Gastrocnemius medialis (tissue), 4 donors: ENCODE measurements around the gene CORIN. TPM values are rescaled to one million over a fixed set of nuclear protein-coding genes. Genes with fewer than 3 reads are reported as not detected.

ENCODE experiments used
- ATAC-seq, 2 donors: fragments of 150-250 bp; one replicate each; pipeline ENCODE4 v1.9.1; 2016
- DNase-seq, 2 donors: peaks; one replicate each; pipeline ENCODE4 v3.0.0-alpha.2; 2019
- H3K27ac ChIP-seq, 4 donors: fragments of 200-600 bp; sonication (generic); 1 replicate in 1 of 4; 2 replicates in 3 of 4; pipeline ENCODE4 v1.5.1; 2016 to 2018; ENCODE audit warnings: mild to moderate bottlenecking in 2 of 4, moderate library complexity in 1 of 4
- H3K27me3 ChIP-seq, 3 donors: fragments of 200-600 bp; sonication (generic) in 2 of 3; 1 replicate in 1 of 3; 2 replicates in 2 of 3; pipeline versions ENCODE4 v1.5.1 to v1.6.0; 2016 to 2019; ENCODE audit warnings: mild to moderate bottlenecking in 1 of 3, moderate library complexity in 1 of 3
- H3K36me3 ChIP-seq, 2 donors: fragments of 200-600 bp; sonication (generic) in 1 of 2; one replicate each; pipeline ENCODE4 v1.5.1; 2017 to 2018
- H3K4me1 ChIP-seq, 2 donors: fragments of 200-600 bp; sonication (generic) in 1 of 2; one replicate each; pipeline ENCODE4 v1.5.1; 2016 to 2017; ENCODE audit warnings: mild to moderate bottlenecking in 2 of 2
- H3K4me3 ChIP-seq, 4 donors: fragments of 200-600 bp; sonication (generic) in 3 of 4; 1 replicate in 1 of 4; 2 replicates in 3 of 4; pipeline ENCODE4 v1.5.1; 2016 to 2019; ENCODE audit warnings: mild to moderate bottlenecking in 2 of 4
- H3K9me3 ChIP-seq, 3 donors: fragments of 200-600 bp; sonication (generic) in 2 of 3; 1 replicate in 1 of 3; 2 replicates in 2 of 3; pipeline ENCODE4 v1.5.1; 2016 to 2019
- CTCF ChIP-seq, 5 experiments: fragments of 450-650 bp in 3 of 5; fragments of 200-600 bp in 2 of 5; sonication (generic) in 2 of 5; IDR thresholded peaks in 4 of 5; conservative IDR thresholded peaks in 1 of 5; 1 replicate in 4 of 5; 2 replicates in 1 of 5; pipeline ENCODE4 v1.5.1; 2016 to 2019; ENCODE audit warnings: antibody characterized with exemption in 5 of 5, mild to moderate bottlenecking in 3 of 5, moderate library complexity in 3 of 5
- POLR2A ChIP-seq, 2 donors: fragments of 450-650 bp; IDR thresholded peaks; one replicate each; pipeline ENCODE4 v1.6.1; 2017; ENCODE audit warnings: antibody characterized with exemption in 2 of 2, mild to moderate bottlenecking in 2 of 2, moderate library complexity in 2 of 2
- in situ Hi-C, 4 donors: fragments of 200-750 bp; cut with MboI; loops; one replicate each; pipeline versions ENCODE4 v1.15.0 to v1.8.0; 2017; ENCODE audit warnings: low sequenced_read_pairs in 4 of 4
- intact Hi-C: fragments of 100-400 bp; cut with DNase I; formaldehyde crosslinking; loops from one replicate; pipeline ENCODE4 v1.15.1; 2023; ENCODE audit warnings: low total_unique reads
- total RNA-seq, 4 donors: library from RNA; depleted of rRNA; stranded (reverse); fragments of >200 nt; gene quantifications; one replicate each; pipeline versions ENCODE4 v1.1.0 to v1.2.3, GENCODE V29; 2016

Gene CORIN
- total RNA-seq, 4 donors from 2014 or later: 0.49 to 0.70 TPM; not detected in 2

GRCh38 chr4:47736146-47736545 lies 101.7 kb downstream of the CORIN start:
- in situ Hi-C loops: no loop called here
- TF ChIP-seq POLR2A (IDR thresholded peaks at IDR 0.05) (no peak), CTCF (IDR thresholded peaks at IDR 0.05 in 4 of 5, conservative IDR thresholded peaks at IDR 0.05 in 1 of 5) (no peak)
- H3K27me3 ChIP-seq: no peaks in the 10 kb centered on the region
- H3K4me3 ChIP-seq: no peak overlapping the region
- H3K36me3 ChIP-seq: no peaks in the 10 kb centered on the region
- ATAC-seq (no peak), DNase-seq (no peak)
- peaks cover 0 to 8% (median 0%) of the 10 kb centered on the region in 3 donors for H3K9me3 ChIP-seq
- H3K27ac ChIP-seq: no peak overlapping the region
- intact Hi-C loops: no loop called here
- no peaks in the 10 kb centered on the region for H3K4me1 ChIP-seq

DNA sequence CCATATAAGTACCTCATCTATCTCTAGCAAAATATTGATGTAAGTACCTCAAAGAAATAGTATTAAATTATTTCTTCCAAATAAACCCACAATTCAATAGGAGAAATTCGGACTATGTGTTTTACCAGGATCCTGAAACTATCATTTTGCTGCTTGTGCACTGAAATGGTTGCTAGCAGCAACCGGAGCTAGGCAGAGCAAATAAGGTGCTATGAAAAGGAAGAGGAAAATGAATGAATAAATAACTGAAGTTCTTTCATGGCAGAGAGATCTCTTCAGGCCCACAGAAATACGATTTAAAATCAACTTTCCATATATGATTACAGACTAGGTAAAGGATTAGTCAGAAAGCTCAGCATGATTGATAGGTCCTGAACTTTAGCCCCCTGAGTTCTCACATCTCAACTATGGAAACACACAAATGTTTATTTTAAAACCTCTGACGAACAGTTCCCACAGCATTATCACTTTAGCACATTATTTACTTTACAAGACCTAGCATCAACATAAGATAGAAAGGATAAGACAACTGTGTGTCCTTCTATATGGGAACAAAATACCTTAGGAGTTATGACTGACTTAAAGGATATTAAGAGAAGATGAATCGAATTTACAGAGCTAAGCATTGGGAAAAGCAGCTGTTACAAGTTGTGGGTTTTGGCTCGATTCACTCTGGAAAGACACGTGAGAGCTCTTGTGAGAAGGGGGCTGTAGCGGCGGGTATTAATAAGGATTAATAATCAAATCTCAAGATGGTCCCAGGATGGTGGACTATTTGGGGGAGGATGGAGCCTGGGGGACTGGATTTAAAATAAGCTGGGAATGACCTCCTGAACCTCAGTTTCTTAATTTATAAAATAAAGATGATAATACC lies 104.3 kb downstream of the CORIN start:
- H3K27ac ChIP-seq: no peak overlapping the region
- no peaks in the 10 kb centered on the region for H3K27me3 ChIP-seq
- ATAC-seq (no peak), DNase-seq (no peak)
- H3K4me3 ChIP-seq: no peak overlapping the region
- H3K9me3 ChIP-seq: no peaks in the 10 kb centered on the region
- H3K4me1 ChIP-seq: no peaks in the 10 kb centered on the region
- intact Hi-C loops (no loop called here), in situ Hi-C loops (no loop called here)
- H3K36me3 ChIP-seq: no peaks in the 10 kb centered on the region
- TF ChIP-seq POLR2A (IDR thresholded peaks at IDR 0.05): no peak
- no peak for TF ChIP-seq CTCF (IDR thresholded peaks at IDR 0.05 in 4 of 5, conservative IDR thresholded peaks at IDR 0.05 in 1 of 5)

DNA sequence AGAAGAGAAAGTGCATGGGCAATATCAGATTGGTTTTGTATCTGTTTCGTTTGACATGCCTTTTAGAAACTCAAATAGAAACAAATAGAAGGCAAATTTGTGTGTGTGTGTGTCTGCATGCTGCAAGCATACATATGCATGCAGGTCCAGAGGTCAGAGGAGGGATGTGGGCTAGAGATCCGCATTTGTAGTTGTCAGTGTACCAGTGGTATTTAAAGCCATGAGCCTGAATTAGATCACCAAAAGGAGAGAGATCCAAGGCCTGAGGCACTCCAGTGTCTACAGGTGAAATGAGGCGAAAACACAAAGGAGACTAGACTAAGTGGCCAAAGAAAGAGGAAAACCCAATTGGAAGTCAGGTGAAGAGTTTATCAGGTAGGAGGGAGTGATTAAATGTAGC lies 106.7 kb downstream of the CORIN start:
- Histone ChIP-seq H3K27me3 (no peaks in the 10 kb centered on the region), H3K27ac (no peak overlapping the region), H3K36me3 (no peaks in the 10 kb centered on the region), H3K4me3 (no peak overlapping the region), H3K4me1 (no peaks in the 10 kb centered on the region), H3K9me3 (no peaks in the 10 kb centered on the region)
- DNase-seq (no peak), ATAC-seq (no peak)
- in situ Hi-C loops (no loop called here), intact Hi-C loops (no loop called here)
- TF ChIP-seq CTCF (IDR thresholded peaks at IDR 0.05 in 4 of 5, conservative IDR thresholded peaks at IDR 0.05 in 1 of 5): no peak
- no peak for TF ChIP-seq POLR2A (IDR thresholded peaks at IDR 0.05)

GRCh38 chr4:47729131-47729680 lies 108.7 kb downstream of the CORIN start:
- ATAC-seq: no peak
- in situ Hi-C loops (no loop called here), intact Hi-C loops (no loop called here)
- Histone ChIP-seq H3K36me3 (no peaks in the 10 kb centered on the region), H3K27ac (no peak overlapping the region), H3K4me3 (no peak overlapping the region), H3K4me1 (no peaks in the 10 kb centered on the region), H3K9me3 (no peaks in the 10 kb centered on the region), H3K27me3 (no peaks in the 10 kb centered on the region)
- no peak for TF ChIP-seq POLR2A (IDR thresholded peaks at IDR 0.05)
- TF ChIP-seq CTCF (IDR thresholded peaks at IDR 0.05 in 4 of 5, conservative IDR thresholded peaks at IDR 0.05 in 1 of 5): no peak
- DNase-seq: no peak
